ENCODE results near the gene DYNC1I1.

The DYNC1I1 gene

DNA sequence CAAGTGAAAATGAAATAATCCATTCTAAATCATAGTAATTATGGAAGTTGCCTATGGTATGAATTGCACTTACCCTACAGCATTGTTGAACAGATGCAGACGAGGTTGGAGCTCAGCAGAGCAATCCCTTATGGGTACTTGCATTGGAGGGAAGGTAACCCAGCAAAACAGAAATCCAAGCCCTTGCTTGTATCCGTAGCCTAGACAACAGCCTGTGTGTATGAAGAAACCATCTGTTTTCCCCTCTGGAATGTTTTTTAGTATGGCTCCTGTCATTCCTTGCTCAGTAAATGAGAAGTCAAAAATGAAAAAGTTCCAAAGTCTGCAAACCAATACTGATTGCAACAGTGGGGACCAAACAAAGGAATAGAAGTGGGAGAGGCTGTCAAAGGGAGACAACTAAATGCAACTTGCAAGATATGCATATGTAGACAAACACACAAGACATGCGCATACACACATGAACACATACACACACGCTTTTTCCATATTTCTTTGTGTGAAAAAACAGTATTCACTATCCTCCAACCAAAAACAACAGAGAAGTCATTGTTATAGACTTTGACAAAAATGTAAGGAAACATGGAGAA is 260.8 kb downstream of the DYNC1I1 start:
- DNase-seq = no peak

DNA sequence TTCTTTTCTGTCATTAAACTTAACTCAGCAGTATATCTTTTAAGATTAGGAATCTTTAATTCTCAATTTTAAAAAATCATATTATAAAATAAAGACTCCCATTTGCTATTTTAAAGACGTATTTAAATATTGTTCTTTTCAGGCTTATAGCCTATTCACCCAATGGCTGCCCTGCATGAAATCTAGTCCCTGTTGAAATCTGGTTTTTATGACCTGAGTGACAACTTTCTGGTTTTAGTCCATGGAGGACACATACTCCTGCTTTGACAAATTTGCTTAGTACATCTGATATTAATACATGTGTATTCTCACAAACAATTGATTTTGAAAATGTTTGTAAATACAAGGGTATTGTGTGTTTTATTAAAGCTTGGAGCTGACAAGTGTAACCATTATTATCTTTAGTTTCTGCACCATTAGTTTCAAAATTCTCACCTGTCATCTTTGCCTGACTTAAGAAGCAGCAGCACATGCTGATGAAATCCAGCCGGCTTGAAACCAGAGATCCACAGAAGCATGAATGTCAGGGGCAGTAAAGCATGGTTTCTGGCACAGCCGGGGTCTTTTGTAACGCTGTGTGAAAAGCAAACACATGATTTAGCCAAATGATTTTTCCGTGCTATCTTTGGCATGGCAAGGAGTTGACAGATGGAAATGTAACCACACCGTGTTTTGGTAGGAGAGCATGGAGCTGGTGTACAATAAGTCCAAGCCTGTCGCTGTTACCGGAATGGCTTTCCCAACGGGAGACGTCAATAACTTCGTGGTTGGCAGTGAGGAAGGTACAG is 262.8 kb downstream of the DYNC1I1 start:
- DNase-seq = no peak

DNA sequence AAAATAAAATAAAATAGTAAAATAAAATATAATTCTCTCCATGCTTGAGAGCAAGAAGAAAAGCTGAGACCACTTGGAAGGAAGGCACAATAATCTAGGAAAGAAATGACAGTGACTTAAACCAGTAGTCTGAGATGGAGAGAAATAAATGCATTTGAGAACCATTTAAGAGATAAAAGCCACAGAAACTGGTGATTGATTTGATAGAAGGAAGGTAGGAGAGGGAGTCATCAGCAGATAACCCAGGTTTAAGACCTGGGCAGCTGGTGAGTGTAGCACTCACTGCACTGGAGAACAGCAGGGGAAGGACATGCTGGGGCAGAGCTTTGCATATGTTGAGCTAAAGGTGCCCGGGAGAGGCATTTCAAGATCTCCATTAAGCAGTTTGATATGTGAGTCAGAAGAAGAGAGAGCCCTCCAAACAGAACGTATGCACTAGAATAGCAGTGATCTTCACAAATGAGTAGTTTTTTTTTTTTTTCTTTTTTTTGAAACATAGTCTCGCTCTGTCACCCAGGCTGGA is 268.0 kb downstream of the DYNC1I1 start:
- DNase-seq = no peak

DNA sequence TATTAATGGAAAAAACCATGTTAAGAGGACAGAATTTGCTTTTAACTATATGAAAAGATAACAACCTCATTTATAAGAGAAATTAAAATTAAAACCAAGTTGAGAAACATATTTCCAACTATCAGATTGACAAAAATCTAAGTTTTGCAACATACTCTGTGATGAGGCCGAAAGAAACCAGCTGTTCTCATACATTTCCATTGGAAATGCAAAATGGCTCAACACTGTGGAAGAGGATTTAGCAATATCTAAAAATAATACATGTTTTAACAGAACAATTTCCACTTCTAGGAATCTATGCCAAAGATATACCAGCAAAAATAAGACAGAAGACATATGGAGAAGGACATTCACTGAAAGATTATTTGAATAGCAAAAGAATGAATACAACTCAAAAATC is 268.8 kb downstream of the DYNC1I1 start:
- DNase-seq = no peak

DNA sequence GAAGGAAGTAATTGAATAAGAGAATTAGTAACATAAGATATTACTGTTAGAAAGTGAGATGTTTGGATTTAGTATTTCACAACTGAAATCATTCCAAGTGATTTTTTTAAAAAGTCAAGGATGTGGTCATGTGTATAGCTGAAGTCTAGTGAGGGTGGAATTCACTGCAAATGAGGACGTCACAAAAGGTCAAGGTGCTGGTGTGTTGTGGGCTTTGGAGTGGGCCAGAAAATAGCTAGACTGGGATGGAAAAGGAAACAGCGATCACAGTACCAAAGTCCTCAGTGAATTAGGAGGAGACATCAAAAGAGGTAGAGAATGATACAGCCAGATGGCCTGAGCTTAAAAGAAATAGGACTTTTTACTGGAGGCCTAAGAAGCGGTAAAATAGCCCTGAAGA is 272.8 kb downstream of the DYNC1I1 start:
- DNase-seq = no peak

DNA sequence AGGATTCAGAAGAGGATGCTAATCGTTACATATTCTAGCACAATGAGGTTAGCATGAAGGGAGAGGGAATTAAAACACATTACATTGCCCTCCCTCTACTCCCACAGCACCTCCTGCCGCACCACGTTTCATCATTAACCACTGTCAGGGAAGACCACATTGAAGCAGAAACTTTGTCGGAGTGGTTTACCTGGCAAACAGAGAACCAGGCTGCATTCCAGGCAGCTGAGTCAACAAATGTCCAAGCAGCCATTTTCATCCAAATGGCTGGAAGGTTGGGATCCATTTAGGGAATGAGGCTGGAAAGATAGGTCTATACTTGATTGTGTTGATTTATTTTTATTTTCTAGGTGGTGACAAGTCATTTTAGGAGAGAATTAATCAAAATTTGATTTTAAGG is 273.6 kb downstream of the DYNC1I1 start:
- no peak for DNase-seq

DNA sequence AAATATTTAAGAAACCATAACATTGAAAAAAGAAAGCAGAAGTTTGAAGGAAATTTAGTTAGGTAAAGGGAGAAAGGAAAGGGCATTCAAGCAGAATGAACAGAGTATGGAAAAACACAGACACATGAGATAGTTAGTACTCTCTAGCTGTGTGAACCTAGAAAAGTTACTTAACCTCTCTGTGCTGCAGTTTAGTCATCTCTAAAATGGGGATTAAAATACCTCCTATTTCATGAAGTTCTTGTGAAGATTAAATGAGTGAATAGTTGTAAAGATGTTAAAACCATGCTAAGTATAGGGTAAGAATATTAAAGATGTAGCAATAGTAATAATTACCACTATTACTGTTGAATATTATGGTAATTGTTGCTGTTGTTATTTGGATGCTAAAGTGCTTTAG is 279.9 kb downstream of the DYNC1I1 start:
- DNase-seq = no peak

DNA sequence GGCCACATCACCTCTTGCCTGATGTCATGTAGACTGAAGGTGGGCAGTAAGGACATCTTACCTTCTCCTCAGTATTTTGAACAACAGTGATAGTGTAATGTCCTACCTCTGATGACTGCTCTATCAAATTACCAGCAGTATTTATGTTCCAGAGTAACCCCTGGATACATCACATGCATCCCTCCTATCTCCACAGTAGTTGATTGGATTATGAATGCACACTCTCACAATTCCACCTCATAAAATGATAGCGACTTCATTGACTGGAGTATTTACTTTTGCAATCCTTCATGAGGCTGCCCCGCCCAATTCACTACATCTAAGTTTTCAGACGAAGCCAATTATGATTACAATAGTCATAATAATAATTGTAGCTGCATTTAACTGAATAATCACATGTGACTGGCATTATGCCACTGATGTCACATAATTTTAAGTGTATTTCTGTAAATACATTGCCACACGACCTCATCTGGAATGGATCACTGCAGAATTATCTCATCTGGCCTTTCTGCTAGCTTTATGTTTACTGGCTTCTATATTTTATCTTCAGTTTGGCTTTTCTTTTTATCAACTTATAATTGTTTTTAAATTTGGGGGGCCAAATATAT is 280.6 kb downstream of the DYNC1I1 start:
- DNase-seq = no peak

DNA sequence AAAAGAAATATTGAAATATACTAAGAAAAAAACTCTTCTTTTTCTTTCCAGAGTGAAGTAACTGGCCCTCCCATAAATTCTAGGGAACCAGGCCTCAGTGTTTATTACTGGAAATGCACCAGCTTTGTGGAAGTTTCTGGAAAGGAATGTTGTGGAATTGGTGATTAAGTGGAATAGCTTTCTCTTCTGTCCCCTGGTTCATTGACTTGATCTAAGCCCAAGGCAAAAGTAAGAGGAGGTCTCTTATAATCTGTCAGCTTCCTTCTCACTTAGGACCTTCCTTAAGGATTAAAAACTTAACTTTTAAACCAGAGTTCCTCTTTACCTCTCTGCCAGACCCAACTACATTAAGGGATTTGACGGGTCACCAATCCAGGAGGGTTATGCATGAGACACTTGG is 283.4 kb downstream of the DYNC1I1 start:
- DNase-seq = no peak

DNA sequence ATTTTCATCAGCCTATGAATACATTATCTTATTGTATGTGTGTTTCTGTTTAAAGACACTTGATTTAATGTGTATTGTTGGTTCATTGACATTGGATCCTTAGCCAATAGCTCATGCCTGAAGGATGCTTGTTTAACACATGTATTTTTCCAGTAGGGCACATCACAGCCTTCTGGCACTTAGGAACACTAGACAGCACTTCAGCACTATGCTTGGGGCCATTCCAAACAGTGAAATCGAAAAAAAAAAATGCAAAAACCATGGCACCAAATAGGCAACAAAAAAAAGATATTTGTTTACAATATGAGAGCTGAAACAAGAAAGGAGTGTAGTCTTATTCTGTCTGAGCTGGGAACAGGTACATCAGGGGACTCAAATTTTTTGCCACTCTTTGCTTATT is 286.7 kb downstream of the DYNC1I1 start:
- DNase-seq = no peak

DNA sequence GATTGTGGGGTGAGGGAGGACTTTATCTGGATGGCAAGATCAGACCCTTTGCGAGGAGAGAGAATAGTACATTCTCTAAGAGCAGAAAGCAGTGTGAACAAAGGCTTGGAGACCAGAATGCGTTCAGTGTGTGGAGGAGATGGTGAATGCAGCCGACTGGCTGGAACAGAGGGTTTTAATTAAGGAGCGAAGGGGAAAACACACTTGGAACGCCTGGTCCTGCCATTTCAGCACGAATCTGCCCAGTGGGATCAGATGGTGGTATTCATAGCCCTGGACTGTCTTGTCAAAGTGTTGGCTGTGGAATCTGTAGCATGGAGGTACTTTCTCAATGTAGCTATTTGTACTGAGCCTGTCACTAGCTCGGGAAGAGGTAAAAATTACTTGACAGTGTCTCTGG is 288.7 kb downstream of the DYNC1I1 start:
- no peak for DNase-seq

DNA sequence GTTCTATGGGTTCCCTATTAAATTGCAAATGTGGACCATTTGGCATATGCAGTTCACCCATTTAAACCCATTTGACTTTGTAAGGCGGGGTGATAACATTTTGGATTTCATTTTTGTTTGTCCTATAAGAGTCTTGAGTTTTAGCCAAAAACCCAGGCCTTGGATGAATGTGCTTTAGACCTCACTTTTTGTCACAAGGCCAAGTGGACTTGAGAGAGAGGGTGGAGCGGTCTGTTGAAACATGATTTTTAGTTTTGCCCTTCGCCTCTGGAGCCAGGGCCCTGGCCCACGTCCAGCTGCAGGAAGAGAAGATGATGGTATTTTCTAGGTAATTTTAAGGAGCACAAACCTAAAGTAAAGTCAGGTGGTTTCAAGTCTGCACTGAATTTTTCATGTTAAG is 289.5 kb downstream of the DYNC1I1 start:
- no peak for DNase-seq

DNA sequence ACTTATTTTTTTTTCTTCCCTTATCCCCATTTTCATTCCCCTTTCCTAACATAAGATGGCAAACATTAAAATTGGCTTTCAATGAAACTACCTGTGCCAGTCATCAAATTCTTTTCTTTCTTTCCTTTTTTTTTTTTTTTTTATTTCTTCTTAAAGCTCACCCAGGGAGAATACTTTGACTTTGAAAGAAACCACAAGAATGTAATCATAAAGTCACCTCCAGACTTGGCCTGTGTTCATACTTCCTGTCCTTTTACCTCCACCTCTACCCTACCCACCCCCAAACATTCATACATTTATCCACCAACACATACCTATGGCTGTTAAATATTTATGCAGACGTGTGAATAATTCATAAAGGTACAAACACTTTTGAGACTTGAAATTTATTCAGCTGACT is 295.0 kb downstream of the DYNC1I1 start:
- no peak for DNase-seq

DNA sequence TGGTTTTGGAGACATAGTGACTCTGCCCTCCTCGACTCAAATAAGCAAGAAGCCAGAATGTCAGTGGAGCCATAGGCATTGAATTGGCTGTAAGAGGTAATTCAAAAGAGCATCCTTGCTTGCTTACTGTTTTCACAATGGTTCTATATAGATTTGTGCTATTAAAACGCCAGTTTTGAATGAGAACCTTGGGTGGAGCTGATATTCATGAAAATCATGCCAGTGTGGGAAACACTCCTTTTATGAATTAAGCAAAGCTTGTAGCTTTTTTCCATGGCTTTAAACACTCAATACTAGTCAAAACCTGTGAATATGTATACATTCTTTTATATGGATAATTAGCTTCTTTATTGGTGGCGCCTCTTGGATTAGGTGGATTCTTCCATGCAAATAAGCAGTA is 297.0 kb downstream of the DYNC1I1 start:
- DNase-seq = no peak

DNA sequence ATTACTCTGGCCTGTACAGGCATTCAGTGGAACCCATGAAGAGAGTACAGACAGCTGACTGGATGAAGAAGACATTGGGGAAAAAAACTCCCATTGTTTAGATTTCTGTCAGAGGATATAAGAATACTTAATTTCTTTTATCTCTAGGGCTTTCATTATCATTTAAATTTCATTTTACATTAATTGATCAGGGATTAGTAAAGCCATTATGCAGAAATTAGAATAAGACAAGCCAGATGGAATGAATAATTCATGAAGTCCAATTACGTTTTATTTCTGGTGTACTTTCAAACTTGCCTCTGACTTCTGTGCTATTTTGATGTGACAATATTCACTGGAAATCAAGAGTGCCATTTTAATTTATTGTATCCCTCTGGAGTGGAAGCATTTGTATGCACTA is 302.5 kb downstream of the DYNC1I1 start:
- DNase-seq = no peak

DNA sequence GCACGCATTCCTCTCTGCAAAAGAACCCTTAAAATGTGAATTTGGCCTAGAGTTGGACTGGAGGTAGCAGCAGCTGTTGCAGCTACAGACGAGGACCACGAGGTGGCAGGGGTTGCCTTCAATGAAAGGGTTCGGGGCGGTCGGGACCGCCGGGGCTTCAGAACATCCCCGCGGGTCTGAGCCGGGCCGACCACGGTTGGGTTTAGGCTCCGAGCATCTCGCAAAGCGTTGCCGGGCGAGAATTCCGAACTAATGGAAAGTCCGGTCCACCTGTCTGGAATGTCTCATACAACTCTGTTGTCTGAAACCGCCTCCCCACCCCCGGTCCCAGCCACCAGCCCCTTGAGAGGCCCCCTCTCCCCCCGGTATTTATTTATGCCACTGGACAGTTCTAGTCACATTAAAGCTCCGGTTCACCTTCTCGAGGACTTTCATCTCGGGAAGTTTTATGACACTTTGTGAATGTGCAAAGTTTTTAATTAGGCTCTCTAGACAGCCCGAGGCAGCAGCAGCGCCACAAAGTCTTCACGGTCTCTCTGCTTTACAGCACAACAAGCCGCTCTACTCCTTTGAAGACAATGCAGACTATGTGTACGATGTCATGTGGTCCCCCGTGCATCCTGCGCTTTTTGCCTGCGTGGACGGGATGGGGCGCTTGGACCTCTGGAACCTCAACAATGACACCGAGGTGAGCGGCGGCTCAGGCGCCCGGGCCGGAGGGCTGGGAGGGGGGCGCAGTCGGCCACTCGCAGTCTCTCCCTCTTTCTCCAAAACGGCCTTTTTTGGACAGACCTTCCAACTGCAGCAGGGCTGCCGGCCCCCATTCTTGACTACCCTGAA is 303.4 kb downstream of the DYNC1I1 start:
- peak; percentile 76 for DNase-seq

DNA sequence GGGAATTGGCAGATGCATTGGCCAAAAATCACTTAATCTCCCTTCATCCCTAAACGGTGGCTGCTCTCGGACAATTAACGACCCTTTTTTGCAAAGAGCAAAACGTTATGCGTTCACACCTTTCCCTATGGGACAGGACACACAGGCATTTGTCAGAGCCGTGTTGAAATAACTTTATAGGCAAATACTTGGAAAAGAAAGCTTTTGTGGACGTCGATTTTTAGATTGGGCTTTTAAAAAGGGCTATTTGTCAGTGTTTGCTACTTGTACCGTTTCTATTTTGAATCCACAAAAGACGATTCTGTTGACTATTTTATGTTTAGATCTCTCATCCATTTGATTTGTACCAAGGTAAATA is 304.0 kb downstream of the DYNC1I1 start:
- DNase-seq = no peak

DNA sequence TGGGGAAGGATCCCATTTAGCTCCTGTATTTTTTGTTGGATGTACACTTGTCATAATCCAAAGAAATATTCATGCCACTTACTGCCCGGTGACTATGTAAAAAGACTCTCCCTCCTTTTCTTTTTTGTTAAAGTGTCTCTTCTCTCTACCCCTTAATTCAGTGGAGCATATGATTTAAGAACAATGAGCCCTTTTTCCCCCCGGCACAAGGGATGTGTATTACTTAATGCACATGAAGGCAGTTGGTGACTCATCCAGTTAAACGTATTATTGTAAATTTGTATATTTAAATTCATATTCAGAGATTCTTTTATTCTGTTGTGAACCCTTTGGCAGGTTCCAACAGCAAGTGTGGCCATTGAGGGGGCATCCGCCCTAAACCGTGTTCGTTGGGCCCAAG is 307.7 kb downstream of the DYNC1I1 start:
- DNase-seq = no peak

DNA sequence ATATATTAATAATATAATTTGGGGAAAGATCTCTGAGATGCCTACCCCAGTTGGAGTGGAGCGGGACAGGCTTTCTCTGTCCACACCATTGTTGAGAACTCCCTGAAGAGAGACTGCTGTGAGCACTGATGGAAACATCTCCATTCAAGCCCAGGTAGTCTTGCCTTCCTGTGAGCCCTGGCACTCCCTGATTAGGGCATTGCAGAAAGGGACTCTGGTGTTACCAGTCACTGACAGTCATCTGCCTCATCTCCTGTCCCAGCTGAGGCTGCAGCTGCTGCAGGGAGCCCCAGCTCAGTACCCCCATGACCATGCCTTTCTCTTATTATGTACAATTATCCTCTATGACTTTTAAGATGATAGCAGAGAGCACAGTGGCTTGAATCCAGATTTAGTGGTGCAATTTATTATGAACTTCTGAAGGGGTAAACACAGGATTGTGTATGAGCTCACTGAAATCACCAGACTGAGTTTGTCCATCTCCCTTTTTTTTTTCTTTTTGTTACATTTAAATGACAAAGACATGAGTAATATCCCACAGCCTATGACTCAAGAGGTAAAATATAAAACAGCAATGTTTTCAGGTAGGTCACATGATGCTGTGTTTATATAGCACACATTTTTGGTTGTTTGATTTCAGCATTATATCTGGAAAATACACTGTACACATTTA is 312.7 kb downstream of the DYNC1I1 start:
- DNase-seq = no peak

DNA sequence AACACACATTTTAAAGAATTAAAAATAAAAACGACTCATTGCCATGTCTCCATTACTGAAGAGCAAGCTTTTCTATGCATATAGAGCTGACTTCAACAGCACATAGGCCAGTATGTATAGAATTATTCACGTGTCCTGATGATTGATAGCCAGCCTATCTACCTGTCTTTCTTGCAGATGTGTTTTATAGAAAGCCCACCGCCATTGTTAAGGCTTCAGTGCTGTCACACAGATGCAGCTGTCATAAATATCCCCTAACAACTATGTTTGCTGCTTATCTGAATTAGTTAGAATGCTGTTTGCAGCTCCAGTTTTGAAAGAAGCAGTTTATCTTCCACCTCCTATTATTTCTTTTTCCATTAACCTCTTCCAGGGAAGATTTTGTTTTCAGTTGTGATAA is 313.6 kb downstream of the DYNC1I1 start:
- no peak for DNase-seq

DNA sequence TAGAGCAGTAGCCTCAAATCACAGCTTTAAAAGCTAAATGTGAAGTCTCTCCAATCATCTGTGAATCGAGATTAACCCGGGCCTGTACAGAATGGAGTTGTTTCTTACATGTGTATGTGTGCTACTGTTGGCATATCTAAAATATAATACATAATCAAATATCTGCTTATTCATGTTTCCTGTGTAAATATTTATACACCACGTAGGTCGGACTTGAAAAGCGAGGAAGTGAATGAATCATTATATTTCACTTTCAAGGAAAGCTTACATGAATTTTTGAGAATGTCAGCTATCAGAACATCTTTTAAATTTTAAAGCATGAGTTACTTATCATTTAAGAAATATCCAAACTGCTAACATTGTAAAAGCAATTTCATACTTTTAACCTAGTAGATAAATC is 316.2 kb downstream of the DYNC1I1 start:
- DNase-seq = no peak

DNA sequence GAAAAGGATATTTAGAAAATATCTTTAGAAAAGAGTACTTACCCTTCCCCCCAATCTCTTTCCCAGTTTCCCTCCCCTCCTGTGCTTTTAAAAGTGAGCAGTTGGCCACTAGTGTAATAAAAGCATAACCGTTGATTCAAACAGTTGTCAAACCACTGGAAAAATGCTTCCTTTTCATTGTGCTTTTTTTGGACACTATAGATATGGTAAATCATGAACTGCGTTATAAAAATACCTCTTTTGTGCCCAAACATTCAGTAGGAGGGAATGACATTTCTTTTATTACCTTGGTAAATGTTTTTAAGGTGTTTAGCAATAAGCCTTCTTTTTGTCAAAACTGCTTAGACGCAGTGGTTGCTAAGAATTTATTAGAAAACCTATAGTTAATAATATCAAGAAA is 317.2 kb downstream of the DYNC1I1 start:
- DNase-seq = no peak

DNA sequence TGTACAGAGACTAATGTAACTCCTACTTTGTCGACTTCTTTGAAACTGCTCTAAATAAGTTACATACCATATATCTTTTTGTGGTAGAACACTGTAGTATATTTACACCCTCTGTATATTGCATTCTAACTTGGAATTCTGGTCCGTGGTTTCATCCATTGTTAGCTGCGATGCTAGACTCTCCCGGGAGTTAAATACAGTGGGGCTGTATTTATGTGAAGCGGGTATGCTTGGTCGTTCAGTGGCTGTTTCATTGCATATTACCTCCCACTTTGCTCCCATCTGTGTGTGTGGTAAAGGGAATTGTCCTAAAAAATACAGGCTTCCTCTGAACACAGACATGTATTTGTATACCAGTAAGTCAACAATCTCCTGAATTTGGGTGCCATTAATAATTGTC is 318.4 kb downstream of the DYNC1I1 start:
- DNase-seq = no peak
